SU-DHL-6 (cell line): Measurements from ENCODE around the gene INTS11.

Experiments used
- CTCF ChIP-seq: fragments of 200-600 bp; sonication (generic); IDR thresholded peaks from one replicate; pipeline ENCODE4 v1.5.1; 2017; ENCODE audit warnings: antibody characterized with exemption, mild to moderate bottlenecking, low read length, moderate library complexity; ENCODE audit not compliant: insufficient read depth, poor library complexity, severe bottlenecking
- EZH2phosphoT487 ChIP-seq: fragments of 200-600 bp; sonication (generic), shearing (Covaris generic); conservative IDR thresholded peaks from 2 replicates; pipeline ENCODE4 v1.6.1; 2018; ENCODE audit warnings: mild to moderate bottlenecking, antibody characterized with exemption, low read length, moderate library complexity, mixed read lengths

GRCh38 chr1:1340791-1341548 lies 16.5 kb upstream of the INTS11 start:
- TF ChIP-seq CTCF (no peak), EZH2phosphoT487 (no peak)
